GM18868 (cell line): ENCODE data around the gene DEPDC7.
"Not testable (repeated sequence)": the region's sequence is repeated elsewhere in the genome, so short reads cannot be mapped to it uniquely, and the experiment has no call there.

ENCODE experiments used
- ATAC-seq: cut with Tn5 transposase; IDR thresholded peaks from one replicate; pipeline ENCODE4 v1.9.1; 2021; ENCODE audit warnings: mild to moderate bottlenecking, moderate library complexity; ENCODE audit not compliant: unreplicated experiment

DEPDC7 gene

GRCh38 chr11:33021937-33022336, 6.3 kb downstream of the DEPDC7 start:
- no peak for ATAC-seq

GRCh38 chr11:33025339-33025722, 9.7 kb downstream of the DEPDC7 start:
- ATAC-seq: no peak

- no peak for ATAC-seq
Measured at GRCh38 chr11:33027233-33027632, 11.6 kb downstream of the DEPDC7 start.

- ATAC-seq: no peak
Measured at GRCh38 chr11:33027846-33028536, 12.3 kb downstream of the DEPDC7 start.

- ATAC-seq: no peak
Measured at GRCh38 chr11:33028537-33028914, 12.8 kb downstream of the DEPDC7 start.

- not testable (repeated sequence) for ATAC-seq
Measured at GRCh38 chr11:33029218-33029617, 13.5 kb downstream of the DEPDC7 start.

GRCh38 chr11:33033493-33033892, 17.8 kb downstream of the DEPDC7 start:
- no peak for ATAC-seq

- no peak for ATAC-seq
Measured at GRCh38 chr11:33035011-33035410, 19.3 kb downstream of the DEPDC7 start.

GRCh38 chr11:33039274-33040032, 23.8 kb downstream of the DEPDC7 start, which contains the start of gene TCP11L1:
Gene TCP11L1 (plus strand): TSS chr11:33039572. CDS start chr11:33043774, 4,202 bp downstream.
- peak; percentile 79 for ATAC-seq

- peak; percentile 35 for ATAC-seq
Measured at GRCh38 chr11:33040033-33040861, 24.6 kb downstream of the DEPDC7 start.

- ATAC-seq: no peak
Measured at GRCh38 chr11:33040862-33041453, 25.3 kb downstream of the DEPDC7 start.

GRCh38 chr11:33043221-33043830, 27.6 kb downstream of the DEPDC7 start:
- no peak for ATAC-seq

- ATAC-seq: no peak
Measured at GRCh38 chr11:33044285-33044756, 28.6 kb downstream of the DEPDC7 start.

- ATAC-seq: no peak
Measured at GRCh38 chr11:33045551-33046255, 30.0 kb downstream of the DEPDC7 start.

GRCh38 chr11:33048701-33049100, 33.0 kb downstream of the DEPDC7 start:
- not testable (repeated sequence) for ATAC-seq

- ATAC-seq: not testable (repeated sequence)
Measured at GRCh38 chr11:33049565-33050408, 34.1 kb downstream of the DEPDC7 start.

GRCh38 chr11:33052231-33052630, 36.6 kb downstream of the DEPDC7 start:
- no peak for ATAC-seq

GRCh38 chr11:33055375-33055774, 39.7 kb downstream of the DEPDC7 start:
- no peak for ATAC-seq

- no peak for ATAC-seq
Measured at GRCh38 chr11:33057284-33057683, 41.6 kb downstream of the DEPDC7 start.
